ENCODE measurements around the gene NMNAT2. TPM values are rescaled to one million over a fixed set of nuclear protein-coding genes. Genes with fewer than 3 reads are reported as not detected.

NMNAT2 gene
- total and polyA plus RNA-seq, 2 of the 4 experiments (the other 2 are of a cell fraction), result 0.36 to 2.4 TPM

DNA sequence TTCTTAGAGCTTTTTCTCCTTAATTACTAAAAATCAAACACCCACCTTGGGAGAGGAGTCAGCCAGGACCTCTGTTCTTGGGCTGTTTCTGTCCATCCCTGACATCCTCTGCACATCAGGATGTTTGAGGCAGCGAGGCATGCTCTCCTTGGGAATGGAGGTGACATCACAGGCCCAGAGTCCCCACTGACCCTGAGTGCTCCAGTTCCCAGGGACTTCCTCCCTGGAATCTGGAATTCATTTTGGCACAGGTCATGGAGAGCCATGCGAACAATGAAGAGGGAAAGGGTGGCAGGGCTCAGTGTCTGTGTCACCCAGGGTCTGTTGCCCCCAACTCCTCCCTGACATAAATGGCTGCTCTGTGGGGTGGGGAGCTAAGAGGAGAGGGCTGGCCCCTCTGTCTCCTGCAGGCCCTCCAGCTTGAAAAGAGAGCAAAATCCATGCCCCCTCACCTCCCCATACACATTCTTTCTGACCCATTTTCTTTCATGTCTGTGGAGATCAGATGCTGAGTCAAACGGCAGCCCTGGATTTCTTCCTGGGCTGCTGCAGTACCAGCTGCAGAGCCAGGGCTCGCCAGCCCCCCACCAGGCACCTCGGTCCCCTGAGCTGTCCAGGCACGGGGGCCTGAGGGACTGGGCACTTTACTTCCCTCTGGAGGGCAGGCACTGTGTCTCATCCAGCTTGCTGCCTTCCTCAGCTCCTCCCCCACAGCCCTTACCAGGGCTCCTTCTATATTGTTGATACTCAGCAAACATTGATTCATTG, 102.0 kb downstream of the NMNAT2 start:
- H4K8ac ChIP-seq (ENCODE audit: low read depth in 2 of 2, low read length in 2 of 2), result no peak overlapping the region
- BruUV-seq (replicated peaks), result no TSS peak
- H3K4me3 ChIP-seq (ENCODE audit: insufficient read depth, low read depth, low read length), result no peak overlapping the region
- ATAC-seq (ENCODE audit: low read depth) (no peak), DNase-seq (no peak)
- no peak overlapping the region for H2AK9ac ChIP-seq (replicated peaks; ENCODE audit: low read depth, low read length, poor library complexity)
- no peak overlapping the region for H3K14ac ChIP-seq (replicated peaks; ENCODE audit: low read depth, low read length)
- H3K18ac ChIP-seq (ENCODE audit: low read depth, low read length), result no peak overlapping the region
- POLR2A ChIA-PET (ENCODE audit: unreplicated experiment), result interaction anchor here (0.7 kb wide), 1 partner anchor 137 kb away, joined by 10 read pairs; no protein-coding TSS in a partner anchor
- no peak overlapping the region for H3K9ac ChIP-seq (ENCODE audit: low read depth, low read length)
- H3K79me1 ChIP-seq (ENCODE audit: low read depth in 1 of 2, low read length in 2 of 2), result no peaks in the 10 kb centered on the region
- no peak overlapping the region for H2AK5ac ChIP-seq (ENCODE audit: low read depth, low read length)
- H3K9me3 ChIP-seq (ENCODE audit: control insufficient read depth, insufficient read depth, low read length), result no peaks in the 10 kb centered on the region
- dilution Hi-C loops (cut with HindIII; ENCODE audit: low sequenced_read_pairs, unreplicated experiment) (no loop called here), in situ Hi-C loops (cut with MboI; ENCODE audit: low sequenced_read_pairs) (no loop called here), intact Hi-C loops (cut with micrococcal nuclease) (no loop called here)
- H3K4me2 ChIP-seq (ENCODE audit: low read depth, low read length), result no peak overlapping the region
- no peaks in the 10 kb centered on the region for H3K27me3 ChIP-seq (ENCODE audit: control insufficient read depth, insufficient read depth, low read length)
- WGBS, 2 experiments (ENCODE audit: extremely low coverage in 2 of 2, insufficient read length in 1 of 2), result no CpG with 5 or more reads among the region's 6 CpGs
- no peak overlapping the region for H2BK20ac ChIP-seq (ENCODE audit: low read depth, low read length)
- no peak overlapping the region for H2BK120ac ChIP-seq (ENCODE audit: low read depth, low read length)
- peaks cover 10% of the 10 kb centered on the region for H3K4me1 ChIP-seq (ENCODE audit: control insufficient read depth, insufficient read depth, low read length)
- no peak overlapping the region for H2BK5ac ChIP-seq (ENCODE audit: low read depth, low read length, poor library complexity, severe bottlenecking)
- H3K23ac ChIP-seq (ENCODE audit: low read depth, low read length), result no peak overlapping the region
- TF ChIP-seq MAFK (IDR thresholded peaks at IDR 0.05; ENCODE audit: low read depth, low read length), result no peak
- H3K36me3 ChIP-seq (ENCODE audit: control insufficient read depth, insufficient read depth, low read length), result no peaks in the 10 kb centered on the region
- H3K27ac ChIP-seq (ENCODE audit: insufficient read depth, low read length), result no peak overlapping the region
- H2AFZ ChIP-seq (replicated peaks; ENCODE audit: low read length, poor library complexity), result peak overlapping the region; percentile 40
- CTCF ChIA-PET, result interaction anchor here (1.4 kb wide), 1 partner anchor 34 kb away, joined by 4 read pairs; no protein-coding TSS in a partner anchor
- H3K56ac ChIP-seq (ENCODE audit: extremely low read depth, insufficient read depth, low read length), result no peak overlapping the region
- no peaks in the 10 kb centered on the region for H4K20me1 ChIP-seq (ENCODE audit: insufficient read depth, low read length)
- H4K5ac ChIP-seq (ENCODE audit: low read depth, low read length), result no peak overlapping the region
- H2BK15ac ChIP-seq (ENCODE audit: low read depth, low read length), result no peak overlapping the region
- H3K4ac ChIP-seq (ENCODE audit: low read depth, low read length), result 0 out of 2 replicates have a peak overlapping the region, but pooled peaks have one; percentile 7
- H4K91ac ChIP-seq (ENCODE audit: insufficient read depth, low read depth, low read length), result no peak overlapping the region
- H3K9me1 ChIP-seq (ENCODE audit: insufficient read depth, low read length), result no peaks in the 10 kb centered on the region

Measured in IMR-90 (cell line).